ENCODE results near the gene GAPDH.
"Not testable (repeated sequence)": the region's sequence is repeated elsewhere in the genome, so short reads cannot be mapped to it uniquely, and the experiment has no call there.

GAPDH gene

DNA sequence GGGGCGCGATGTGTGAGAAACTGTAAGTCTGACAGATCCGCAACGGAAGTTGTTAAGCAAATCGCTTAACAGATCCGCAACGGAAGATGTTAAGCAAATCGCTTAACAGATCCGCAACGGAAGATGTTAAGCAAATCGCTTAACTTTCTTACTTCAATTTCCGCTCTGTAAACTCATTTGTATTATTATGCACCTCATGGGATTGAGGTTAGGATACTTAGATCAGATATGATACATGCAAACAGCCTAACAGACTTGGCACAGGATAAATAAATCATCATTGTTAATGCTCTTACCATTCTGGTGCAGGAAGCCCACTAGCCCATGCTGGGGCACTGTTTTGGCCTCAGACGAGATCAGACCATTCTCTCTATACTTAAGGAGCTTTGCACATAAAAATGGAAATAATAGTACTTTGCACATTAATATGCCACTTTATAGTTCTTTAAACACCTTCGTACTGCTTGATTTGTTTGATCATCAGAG lies 40.0 kb upstream of the GAPDH start:
- H3K4me3 ChIP-seq (ENCODE audit: control insufficient read depth, low read depth, low read length): peak overlapping the region; percentile 95
- TF ChIP-seq, protein P1, sequence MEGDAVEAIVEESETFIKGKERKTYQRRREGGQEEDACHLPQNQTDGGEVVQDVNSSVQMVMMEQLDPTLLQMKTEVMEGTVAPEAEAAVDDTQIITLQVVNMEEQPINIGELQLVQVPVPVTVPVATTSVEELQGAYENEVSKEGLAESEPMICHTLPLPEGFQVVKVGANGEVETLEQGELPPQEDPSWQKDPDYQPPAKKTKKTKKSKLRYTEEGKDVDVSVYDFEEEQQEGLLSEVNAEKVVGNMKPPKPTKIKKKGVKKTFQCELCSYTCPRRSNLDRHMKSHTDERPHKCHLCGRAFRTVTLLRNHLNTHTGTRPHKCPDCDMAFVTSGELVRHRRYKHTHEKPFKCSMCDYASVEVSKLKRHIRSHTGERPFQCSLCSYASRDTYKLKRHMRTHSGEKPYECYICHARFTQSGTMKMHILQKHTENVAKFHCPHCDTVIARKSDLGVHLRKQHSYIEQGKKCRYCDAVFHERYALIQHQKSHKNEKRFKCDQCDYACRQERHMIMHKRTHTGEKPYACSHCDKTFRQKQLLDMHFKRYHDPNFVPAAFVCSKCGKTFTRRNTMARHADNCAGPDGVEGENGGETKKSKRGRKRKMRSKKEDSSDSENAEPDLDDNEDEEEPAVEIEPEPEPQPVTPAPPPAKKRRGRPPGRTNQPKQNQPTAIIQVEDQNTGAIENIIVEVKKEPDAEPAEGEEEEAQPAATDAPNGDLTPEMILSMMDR (conservative IDR thresholded peaks at IDR 0.05; ENCODE audit: control insufficient read depth, insufficient read depth, low read depth, low read length): peak; percentile 7
- no peak for DNase-seq (ENCODE audit: low read depth)

GRCh38 chr12:6494968-6495367 lies 39.3 kb upstream of the GAPDH start:
- DNase-seq (ENCODE audit: low read depth): peak; percentile 41
- TF ChIP-seq, protein P1 (conservative IDR thresholded peaks at IDR 0.05; ENCODE audit: control insufficient read depth, insufficient read depth, low read depth, low read length): no peak
- H3K4me3 ChIP-seq (ENCODE audit: control insufficient read depth, low read depth, low read length): peak overlapping the region; percentile 95

- not testable (repeated sequence) for DNase-seq (ENCODE audit: low read depth); H3K4me3 ChIP-seq (ENCODE audit: control insufficient read depth, low read depth, low read length)
These were observed 37.0 kb upstream of the GAPDH start for GRCh38 chr12:6497291-6497690.

DNA sequence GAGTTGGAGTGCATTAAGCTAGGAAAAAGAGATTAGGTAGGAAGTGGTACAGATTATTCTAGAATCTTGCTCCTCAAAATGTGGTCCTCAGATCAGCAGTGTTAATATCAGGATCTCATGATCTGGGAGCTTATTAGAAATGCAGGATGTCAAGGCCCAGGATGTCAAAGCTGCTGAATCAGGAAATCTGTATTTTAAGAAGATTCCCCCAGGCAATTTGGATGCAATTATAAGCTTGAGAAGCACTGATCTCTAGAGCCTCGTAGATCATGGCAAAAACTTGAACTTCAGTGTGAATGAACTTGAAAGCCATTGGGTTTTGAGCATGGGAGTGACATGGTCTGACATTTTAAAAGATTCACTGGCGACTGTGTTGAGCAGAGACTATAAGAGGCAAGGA lies 33.9 kb upstream of the GAPDH start:
- TF ChIP-seq, protein P1 (conservative IDR thresholded peaks at IDR 0.05; ENCODE audit: control insufficient read depth, insufficient read depth, low read depth, low read length): no peak
- DNase-seq (ENCODE audit: low read depth): no peak
- H3K4me3 ChIP-seq (ENCODE audit: control insufficient read depth, low read depth, low read length): no peak overlapping the region

DNA sequence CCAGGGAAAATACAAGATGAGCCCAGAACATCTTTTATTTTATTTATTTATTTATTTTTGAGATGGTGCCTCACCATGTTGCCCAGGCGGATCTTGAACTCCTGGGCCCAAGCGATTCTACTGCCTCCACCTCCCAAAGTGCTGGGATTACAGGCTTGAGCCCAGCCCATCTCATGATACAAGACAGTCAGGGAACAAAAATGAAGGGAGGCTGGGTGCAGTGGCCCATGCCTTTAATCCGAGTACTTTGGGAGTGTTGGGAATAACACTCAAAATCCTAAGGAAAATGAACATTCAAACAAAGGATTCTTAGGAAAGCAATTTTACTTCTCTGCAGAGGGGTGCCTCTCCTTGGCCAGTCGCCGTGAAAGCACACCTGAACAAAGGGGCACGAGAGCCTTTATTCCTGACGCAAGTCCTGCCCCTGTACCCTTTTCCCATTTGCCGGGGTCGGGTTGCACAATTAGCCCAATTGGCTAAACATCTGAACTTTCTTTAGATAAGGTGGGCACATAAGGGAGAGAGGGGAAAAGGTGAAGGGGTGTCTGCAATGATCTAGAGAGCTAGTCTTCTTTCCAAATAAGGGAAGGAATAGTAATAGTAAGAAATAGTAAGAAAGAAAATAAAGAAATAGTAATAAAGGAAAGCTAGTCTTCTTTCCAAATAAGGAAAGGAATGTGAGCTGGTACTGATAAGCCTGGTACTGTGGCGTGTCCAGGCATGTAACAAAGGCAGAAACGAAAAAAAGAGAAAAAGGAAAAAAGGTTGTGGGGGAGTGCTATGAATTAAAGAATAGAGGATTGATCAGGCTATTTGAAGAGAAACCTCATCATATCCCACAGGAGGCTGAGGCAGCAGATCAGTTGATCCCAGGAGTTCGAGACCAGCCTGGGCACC lies 27.0 kb upstream of the GAPDH start:
- TF ChIP-seq, protein P1 (conservative IDR thresholded peaks at IDR 0.05; ENCODE audit: control insufficient read depth, insufficient read depth, low read depth, low read length): no peak
- DNase-seq (ENCODE audit: low read depth): no peak
- H3K4me3 ChIP-seq (ENCODE audit: control insufficient read depth, low read depth, low read length): no peak overlapping the region

- no peak for DNase-seq (ENCODE audit: low read depth)
- TF ChIP-seq, protein P1 (conservative IDR thresholded peaks at IDR 0.05; ENCODE audit: control insufficient read depth, insufficient read depth, low read depth, low read length): no peak
- no peak overlapping the region for H3K4me3 ChIP-seq (ENCODE audit: control insufficient read depth, low read depth, low read length)
These were observed 26.2 kb upstream of the GAPDH start for GRCh38 chr12:6508087-6508486.

- TF ChIP-seq, protein P1 (conservative IDR thresholded peaks at IDR 0.05; ENCODE audit: control insufficient read depth, insufficient read depth, low read depth, low read length): no peak
- no peak overlapping the region for H3K4me3 ChIP-seq (ENCODE audit: control insufficient read depth, low read depth, low read length)
- DNase-seq (ENCODE audit: low read depth): no peak
These were observed 14.1 kb upstream of the GAPDH start for GRCh38 chr12:6520186-6520585.

All from fibroblast of mammary gland (primary cell).